Osteocyte (in vitro differentiated cells): ENCODE data around the gene SPTBN4. TPM values are rescaled to one million over a fixed set of nuclear protein-coding genes. Genes with fewer than 3 reads are reported as not detected.
A peak's percentile ranks its signal among the peaks of the same experiment; 100 is the strongest.
"Not testable (repeated sequence)": the region's sequence is repeated elsewhere in the genome, so short reads cannot be mapped to it uniquely, and the experiment has no call there.

Experiments
- DNase-seq: peaks from one replicate; pipeline ENCODE4 v3.0.0; 2021; ENCODE audit warnings: mixed read lengths; ENCODE audit not compliant: unreplicated experiment; ENCODE audit errors: extremely low spot score
- H3K27ac Mint-ChIP-seq: one replicate; pipeline ENCODE4 v1.8.0; 2021; ENCODE audit warnings: mild to moderate bottlenecking, mixed read lengths; ENCODE audit not compliant: unreplicated experiment
- H3K27me3 Mint-ChIP-seq: one replicate; pipeline ENCODE4 v1.8.0; 2021; ENCODE audit warnings: mixed read lengths; ENCODE audit not compliant: unreplicated experiment
- H3K36me3 Mint-ChIP-seq: one replicate; pipeline ENCODE4 v1.8.0; 2021; ENCODE audit warnings: mixed read lengths; ENCODE audit not compliant: unreplicated experiment
- H3K4me1 Mint-ChIP-seq: one replicate; pipeline ENCODE4 v1.8.0; 2021; ENCODE audit warnings: mixed read lengths; ENCODE audit not compliant: unreplicated experiment
- H3K4me3 Mint-ChIP-seq: one replicate; pipeline ENCODE4 v1.8.0; 2021; ENCODE audit warnings: mild to moderate bottlenecking, moderate library complexity, mixed read lengths; ENCODE audit not compliant: unreplicated experiment
- H3K9me3 Mint-ChIP-seq: one replicate; pipeline ENCODE4 v1.8.0; 2021; ENCODE audit warnings: mixed read lengths; ENCODE audit not compliant: unreplicated experiment
- CTCF ChIP-seq: fragments of 200-600 bp; sonication (generic); IDR thresholded peaks from 2 replicates; pipeline ENCODE4 v1.5.0; 2021; ENCODE audit warnings: antibody characterized with exemption, mild to moderate bottlenecking, moderate library complexity
- total RNA-seq: library from RNA; stranded (reverse); gene quantifications from 2 replicates; pipeline ENCODE4 v1.2.1, GENCODE V29; 2021

Gene SPTBN4
- total RNA-seq, 1 donor from 2014 or later, result 0.48 TPM

- Mint-ChIP-seq H3K36me3 (no peaks in the 10 kb centered on the region), H3K27ac (no peak overlapping the region), H3K27me3 (peaks cover 62% of the 10 kb centered on the region), H3K9me3 (no peaks in the 10 kb centered on the region), H3K4me3 (no peak overlapping the region), H3K4me1 (no peaks in the 10 kb centered on the region)
- TF ChIP-seq CTCF, result no peak
- no peak for DNase-seq
Measured at GRCh38 chr19:40513741-40514315, 47.0 kb downstream of the SPTBN4 start.

GRCh38 chr19:40517248-40517647, 50.4 kb downstream of the SPTBN4 start:
- DNase-seq, result no peak
- Mint-ChIP-seq H3K27me3 (peaks cover 53% of the 10 kb centered on the region), H3K4me1 (peaks cover 4% of the 10 kb centered on the region), H3K27ac (no peak overlapping the region), H3K9me3 (no peaks in the 10 kb centered on the region), H3K4me3 (no peak overlapping the region), H3K36me3 (no peaks in the 10 kb centered on the region)
- no peak for TF ChIP-seq CTCF

- Mint-ChIP-seq H3K36me3 (no peaks in the 10 kb centered on the region), H3K9me3 (no peaks in the 10 kb centered on the region), H3K27me3 (peaks cover 40% of the 10 kb centered on the region), H3K4me3 (no peak overlapping the region), H3K4me1 (peaks cover 4% of the 10 kb centered on the region), H3K27ac (no peak overlapping the region)
- DNase-seq, result no peak
- TF ChIP-seq CTCF, result no peak
Measured at GRCh38 chr19:40519352-40520322, 52.8 kb downstream of the SPTBN4 start.

- H3K27me3 Mint-ChIP-seq, result peaks cover 42% of the 10 kb centered on the region
- no peaks in the 10 kb centered on the region for H3K36me3 Mint-ChIP-seq
- H3K4me1 Mint-ChIP-seq, result peaks cover 4% of the 10 kb centered on the region
- H3K27ac Mint-ChIP-seq, result no peak overlapping the region
- DNase-seq, result no peak
- peak; percentile 44 for TF ChIP-seq CTCF
- no peak overlapping the region for H3K4me3 Mint-ChIP-seq
- no peaks in the 10 kb centered on the region for H3K9me3 Mint-ChIP-seq
Measured at GRCh38 chr19:40521276-40521675, 54.5 kb downstream of the SPTBN4 start.

GRCh38 chr19:40521900-40522299, 55.1 kb downstream of the SPTBN4 start:
- not testable (repeated sequence) for H3K27ac Mint-ChIP-seq, H3K4me3 Mint-ChIP-seq, H3K36me3 Mint-ChIP-seq, DNase-seq, H3K4me1 Mint-ChIP-seq, H3K9me3 Mint-ChIP-seq
- peaks cover 40% of the 10 kb centered on the region for H3K27me3 Mint-ChIP-seq
